Liver (tissue), 3 donors: Measurements from ENCODE around the gene NLRP6.

Source experiments
- ATF3 ChIP-seq: IDR thresholded peaks from 2 replicates; pipeline ENCODE4 v1.6.1; 2016; ENCODE audit warnings: antibody characterized with exemption
- CTCF ChIP-seq: fragments of 150-350 bp; IDR thresholded peaks from 2 replicates; pipeline ENCODE4 v1.5.1; 2017; ENCODE audit warnings: improper control_type of control experiment, low read depth, low read length; ENCODE audit not compliant: missing input control
- GABPA ChIP-seq, 2 donors: IDR thresholded peaks in 1 of 2; conservative IDR thresholded peaks in 1 of 2; 2 replicates each; pipeline ENCODE4 v1.6.1; 2016; ENCODE audit warnings: antibody characterized with exemption in 2 of 2, mild to moderate bottlenecking in 1 of 2, moderate library complexity in 1 of 2
- HNF4G ChIP-seq: IDR thresholded peaks from 2 replicates; pipeline ENCODE4 v1.6.1; 2016; ENCODE audit warnings: antibody characterized with exemption
- JUND ChIP-seq, 2 donors: IDR thresholded peaks; 2 replicates each; pipeline ENCODE4 v1.6.1; 2016; ENCODE audit warnings: antibody characterized with exemption in 2 of 2
- MAX ChIP-seq: IDR thresholded peaks from 2 replicates; pipeline ENCODE4 v1.6.1; 2016; ENCODE audit warnings: antibody characterized with exemption
- RAD21 ChIP-seq, 2 donors: IDR thresholded peaks; 2 replicates each; pipeline ENCODE4 v1.6.1; 2016; ENCODE audit warnings: antibody characterized with exemption in 2 of 2, mild to moderate bottlenecking in 2 of 2
- TAF1 ChIP-seq: conservative IDR thresholded peaks from 2 replicates; pipeline ENCODE4 v1.6.1; 2016; ENCODE audit warnings: antibody characterized with exemption, mild to moderate bottlenecking
- YY1 ChIP-seq: IDR thresholded peaks from 2 replicates; pipeline ENCODE4 v1.6.1; 2016; ENCODE audit warnings: antibody characterized with exemption, mild to moderate bottlenecking
- ZBTB33 ChIP-seq: IDR thresholded peaks from 2 replicates; pipeline ENCODE4 v1.6.1; 2016; ENCODE audit warnings: antibody characterized with exemption
- donor health status: healthy.
- donor health status: healthy.

- TF ChIP-seq CTCF (no peak), RAD21 (IDR thresholded peaks at IDR 0.05) (no peak), MAX (no peak), GABPA (IDR thresholded peaks at IDR 0.05 in 1 of 2, conservative IDR thresholded peaks at IDR 0.05 in 1 of 2) (no peak), YY1 (no peak), ATF3 (no peak), HNF4G (no peak), ZBTB33 (no peak), TAF1 (no peak), JUND (IDR thresholded peaks at IDR 0.05) (no peak)
Measured at GRCh38 chr11:330694-331357, 52.6 kb downstream of the NLRP6 start.
